HCT116 (cell line): ENCODE measurements around the gene CDH2. TPM values are rescaled to one million over a fixed set of nuclear protein-coding genes. Genes with fewer than 3 reads are reported as not detected.

Experiments used
- ATAC-seq: fragments of 200-7000 bp; cut with Tn5 transposase; 2 replicates; pipeline ENCODE4 v1.9.1; 2020; ENCODE audit warnings: mild to moderate bottlenecking, moderate library complexity
- BruUV-seq: library from RNA; stranded (reverse); fragments of 400-500 nt; replicated peaks from 2 replicates; lab custom pipeline; 2021; lab: Mats Ljungman, UMichigan
- CTCF ChIA-PET: fragments of 300-600 bp; sonication (Branson Sonifier 250); formaldehyde crosslinking; loops from one replicate; lab custom pipeline; 2021; ENCODE audit warnings: antibody characterized with exemption; lab: Charles Lee
- POLR2A ChIA-PET: fragments of 300-600, 350-600 bp; sonication (Branson Sonifier 250); formaldehyde crosslinking; loops from one replicate; lab custom pipeline; 2021; ENCODE audit warnings: antibody characterized with exemption; lab: Charles Lee
- RAD21 ChIA-PET, 2 experiments: fragments of 300-600 bp; sonication (Branson Sonifier 250); formaldehyde crosslinking; loops; one replicate each; lab custom pipeline; 2023; ENCODE audit warnings: low total read pairs in 2 of 2; ENCODE audit not compliant: uncharacterized antibody in 2 of 2, unreplicated experiment in 2 of 2, low non-redundant PET in 1 of 2; lab: Charles Lee
- DNase-seq: peaks from one replicate; pipeline ENCODE4 v3.0.0-alpha.2; 2010; ENCODE audit warnings: low read depth, low spot score
- H2AFZ ChIP-seq: fragments of 200-600 bp; shearing (Covaris generic), sonication (generic); 2 replicates; pipeline ENCODE4 v1.6.1; 2017; ENCODE audit warnings: low read depth, mixed run types, mixed read lengths, antibody characterized with exemption, low read length; ENCODE audit not compliant: poor library complexity, severe bottlenecking
- H3K27ac ChIP-seq: 2 replicates; pipeline ENCODE4 v1.5.1; 2012; ENCODE audit warnings: low read depth, low read length
- H3K27me3 ChIP-seq: fragments of 200-600 bp; sonication (generic); 2 replicates; pipeline ENCODE4 v1.6.1; 2016; ENCODE audit warnings: mixed run types, low read length, mixed read lengths; ENCODE audit not compliant: insufficient read depth
- H3K36me3 ChIP-seq, 2 experiments: fragments of 200-500 bp in 1 of 2; fragments of 200-600 bp in 1 of 2; sonication (Bioruptor generic) in 1 of 2; sonication (generic) in 1 of 2; 2 replicates each; pipeline versions ENCODE4 v1.5.1 to v1.6.1; 2014 to 2016; ENCODE audit warnings: low read length in 2 of 2, inconsistent platforms in 1 of 2, mixed read lengths in 1 of 2, mixed run types in 1 of 2; ENCODE audit not compliant: insufficient read depth in 2 of 2, control insufficient read depth in 1 of 2
- H3K4me1 ChIP-seq, 2 experiments: fragments of 200-600 bp in 1 of 2; sonication (generic) in 1 of 2; 2 replicates each; pipeline versions ENCODE4 v1.5.1 to v1.6.1; 2012 to 2017; ENCODE audit warnings: low read length in 2 of 2, inconsistent platforms in 1 of 2, mild to moderate bottlenecking in 1 of 2, mixed read lengths in 1 of 2, mixed run types in 1 of 2, moderate library complexity in 1 of 2; ENCODE audit not compliant: insufficient read depth in 2 of 2, control insufficient read depth in 1 of 2
- H3K4me2 ChIP-seq: fragments of 200-600 bp; sonication (generic); 2 replicates; pipeline ENCODE4 v1.6.1; 2017; ENCODE audit warnings: mixed run types, low read length, mixed read lengths
- H3K4me3 ChIP-seq, 2 experiments: fragments of 200-600 bp in 1 of 2; sonication (generic) in 1 of 2; replicated peaks in 1 of 2; 2 replicates each; pipeline ENCODE4 v1.5.1; 2011 to 2016; ENCODE audit warnings: low read length in 2 of 2, control low read depth in 1 of 2, low read depth in 1 of 2, mild to moderate bottlenecking in 1 of 2, mixed read lengths in 1 of 2, mixed run types in 1 of 2
- H3K79me2 ChIP-seq: fragments of 200-600 bp; sonication (generic); 2 replicates; pipeline ENCODE4 v1.6.1; 2017; ENCODE audit warnings: mild to moderate bottlenecking, mixed run types, low read length, moderate library complexity, mixed read lengths; ENCODE audit not compliant: insufficient read depth
- H3K9ac ChIP-seq: fragments of 200-600 bp; sonication (generic); 2 replicates; pipeline ENCODE4 v1.6.1; 2016; ENCODE audit warnings: low read length, mixed read lengths
- H3K9me2 ChIP-seq: fragments of 200-600 bp; sonication (generic), shearing (Covaris generic); 2 replicates; pipeline ENCODE4 v1.6.1; 2017; ENCODE audit warnings: mixed run types, mild to moderate bottlenecking, moderate library complexity; ENCODE audit not compliant: insufficient read depth
- H3K9me3 ChIP-seq, 2 experiments: fragments of 200-500 bp in 1 of 2; fragments of 200-600 bp in 1 of 2; sonication (Bioruptor generic) in 1 of 2; sonication (generic) in 1 of 2; 2 replicates each; pipeline ENCODE4 v1.6.1; 2014 to 2017; ENCODE audit warnings: low read length in 2 of 2, mixed read lengths in 2 of 2, inconsistent platforms in 1 of 2, low read depth in 1 of 2, mild to moderate bottlenecking in 1 of 2, mixed run types in 1 of 2, moderate library complexity in 1 of 2; ENCODE audit not compliant: control insufficient read depth in 1 of 2, insufficient read depth in 1 of 2
- H4K20me1 ChIP-seq: fragments of 200-600 bp; sonication (generic), shearing (Covaris generic); 2 replicates; pipeline ENCODE4 v1.6.1; 2017; ENCODE audit warnings: mixed run types, mild to moderate bottlenecking, moderate library complexity; ENCODE audit not compliant: insufficient read depth
- ATF3 ChIP-seq: IDR thresholded peaks from 2 replicates; pipeline ENCODE4 v1.6.1; 2012
- CBX3 ChIP-seq: IDR thresholded peaks from 2 replicates; pipeline ENCODE4 v1.6.1; 2012; ENCODE audit warnings: low read depth
- EGR1 ChIP-seq: IDR thresholded peaks from 2 replicates; pipeline ENCODE4 v1.6.1; 2012; ENCODE audit warnings: low read depth
- ELF1 ChIP-seq: IDR thresholded peaks from 2 replicates; pipeline ENCODE4 v1.6.1; 2012; ENCODE audit warnings: low read depth, borderline replicate concordance
- EZH2 ChIP-seq: fragments of 200-600 bp; sonication (generic); IDR thresholded peaks from 2 replicates; pipeline ENCODE4 v1.6.1; 2017; ENCODE audit warnings: antibody characterized with exemption, mixed run types
- EZH2phosphoT487 ChIP-seq: fragments of 200-600 bp; IDR thresholded peaks from 2 replicates; pipeline ENCODE4 v1.6.1; 2018; ENCODE audit warnings: antibody characterized with exemption, borderline replicate concordance
- FOSL1 ChIP-seq: IDR thresholded peaks from 2 replicates; pipeline ENCODE4 v1.6.1; 2012; ENCODE audit warnings: low read depth
- JUND ChIP-seq: IDR thresholded peaks from 2 replicates; pipeline ENCODE4 v1.6.1; 2012
- MAX ChIP-seq: IDR thresholded peaks from 2 replicates; pipeline ENCODE4 v1.6.1; 2012
- POLR2A ChIP-seq: IDR thresholded peaks from 2 replicates; pipeline ENCODE4 v1.7.0; 2011; ENCODE audit warnings: borderline replicate concordance; ENCODE audit not compliant: insufficient read depth, insufficient read length; ENCODE audit errors: extremely low read depth
- POLR2AphosphoS5 ChIP-seq: IDR thresholded peaks from 2 replicates; pipeline ENCODE4 v1.6.1; 2011; ENCODE audit warnings: mild to moderate bottlenecking, low read depth, low read length, moderate library complexity
- RAD21 ChIP-seq: IDR thresholded peaks from 2 replicates; pipeline ENCODE4 v1.6.1; 2012; ENCODE audit warnings: low read depth, mild to moderate bottlenecking
- REST ChIP-seq: IDR thresholded peaks from 2 replicates; pipeline ENCODE4 v1.6.1; 2012; ENCODE audit warnings: low read depth
- SIN3A ChIP-seq: IDR thresholded peaks from 2 replicates; pipeline ENCODE4 v1.6.1; 2012; ENCODE audit warnings: low read depth
- SP1 ChIP-seq: IDR thresholded peaks from 2 replicates; pipeline ENCODE4 v1.6.1; 2012; ENCODE audit warnings: low read depth
- SRF ChIP-seq: IDR thresholded peaks from 2 replicates; pipeline ENCODE4 v1.6.1; 2012; ENCODE audit warnings: low read depth
- TCF7L2 ChIP-seq: IDR thresholded peaks from 2 replicates; pipeline ENCODE4 v1.7.0; 2011; ENCODE audit warnings: borderline replicate concordance, inconsistent platforms; ENCODE audit not compliant: insufficient read depth, insufficient read length; ENCODE audit errors: extremely low read depth
- ZNF274 ChIP-seq: fragments of 200-500 bp; sonication (Bioruptor generic); IDR thresholded peaks from 2 replicates; pipeline ENCODE4 v1.6.1; 2014; ENCODE audit warnings: mild to moderate bottlenecking, low read depth, low read length, inconsistent platforms
- intact Hi-C: fragments of 100-400 bp; cut with micrococcal nuclease; formaldehyde crosslinking; loops from 2 replicates; pipeline ENCODE4 v1.10.0; 2022
- total RNA-seq: library from RNA; stranded (reverse); gene quantifications from one replicate; pipeline ENCODE4 v1.2.1, GENCODE V29; 2021; ENCODE audit not compliant: unreplicated experiment
- TF ChIP-seq, protein P1 (sequence below): IDR thresholded peaks from 2 replicates; pipeline ENCODE4 v1.6.1; 2011; ENCODE audit warnings: mild to moderate bottlenecking, low read length, moderate library complexity; ENCODE audit not compliant: insufficient replicate concordance; ENCODE audit errors: extremely low read depth
- TF ChIP-seq, protein P2 (sequence below), 3 experiments: fragments of 200-600 bp in 1 of 3; sonication (generic) in 1 of 3; IDR thresholded peaks in 2 of 3; conservative IDR thresholded peaks in 1 of 3; 2 replicates each; pipeline ENCODE4 v1.5.1; 2012 to 2017; ENCODE audit warnings: low read depth in 2 of 3, low read length in 2 of 3, antibody characterized with exemption in 1 of 3, borderline replicate concordance in 1 of 3, control low read depth in 1 of 3, mild to moderate bottlenecking in 1 of 3, mixed read lengths in 1 of 3, mixed run types in 1 of 3, moderate library complexity in 1 of 3; ENCODE audit not compliant: insufficient read depth in 1 of 3

Gene CDH2
- total RNA-seq, 1 experiment from 2014 or later = 0.15 TPM

GRCh38 chr18:28036488-28036887 is 140.4 kb downstream of the CDH2 start:
- H3K9me2 ChIP-seq = no peaks in the 10 kb centered on the region
- H3K27ac ChIP-seq = no peak overlapping the region
- no peaks in the 10 kb centered on the region for H4K20me1 ChIP-seq
- POLR2A ChIA-PET = no interaction called here
- DNase-seq (no peak), ATAC-seq (no peak)
- no TSS peak for BruUV-seq
- intact Hi-C loops = no loop called here
- RAD21 ChIA-PET = no interaction called here
- H3K9me3 ChIP-seq = no peaks in the 10 kb centered on the region
- no peaks in the 10 kb centered on the region for H3K79me2 ChIP-seq
- no peaks in the 10 kb centered on the region for H3K4me1 ChIP-seq
- no peak overlapping the region for H3K4me3 ChIP-seq
- no peak overlapping the region for H2AFZ ChIP-seq
- H3K27me3 ChIP-seq = no peaks in the 10 kb centered on the region
- H3K9ac ChIP-seq = no peak overlapping the region
- H3K4me2 ChIP-seq = no peak overlapping the region
- TF ChIP-seq SRF (no peak), SIN3A (no peak), ELF1 (no peak), RAD21 (no peak), JUND (no peak), TCF7L2 (no peak), ATF3 (no peak), FOSL1 (no peak), REST (no peak), POLR2A (no peak), POLR2AphosphoS5 (no peak), EZH2phosphoT487 (no peak), MAX (no peak), ZNF274 (no peak), EGR1 (no peak), SP1 (no peak), CBX3 (no peak), EZH2 (no peak)
- TF ChIP-seq, protein P1, sequence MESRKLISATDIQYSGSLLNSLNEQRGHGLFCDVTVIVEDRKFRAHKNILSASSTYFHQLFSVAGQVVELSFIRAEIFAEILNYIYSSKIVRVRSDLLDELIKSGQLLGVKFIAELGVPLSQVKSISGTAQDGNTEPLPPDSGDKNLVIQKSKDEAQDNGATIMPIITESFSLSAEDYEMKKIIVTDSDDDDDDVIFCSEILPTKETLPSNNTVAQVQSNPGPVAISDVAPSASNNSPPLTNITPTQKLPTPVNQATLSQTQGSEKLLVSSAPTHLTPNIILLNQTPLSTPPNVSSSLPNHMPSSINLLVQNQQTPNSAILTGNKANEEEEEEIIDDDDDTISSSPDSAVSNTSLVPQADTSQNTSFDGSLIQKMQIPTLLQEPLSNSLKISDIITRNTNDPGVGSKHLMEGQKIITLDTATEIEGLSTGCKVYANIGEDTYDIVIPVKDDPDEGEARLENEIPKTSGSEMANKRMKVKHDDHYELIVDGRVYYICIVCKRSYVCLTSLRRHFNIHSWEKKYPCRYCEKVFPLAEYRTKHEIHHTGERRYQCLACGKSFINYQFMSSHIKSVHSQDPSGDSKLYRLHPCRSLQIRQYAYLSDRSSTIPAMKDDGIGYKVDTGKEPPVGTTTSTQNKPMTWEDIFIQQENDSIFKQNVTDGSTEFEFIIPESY = no peak
- TF ChIP-seq, protein P2, sequence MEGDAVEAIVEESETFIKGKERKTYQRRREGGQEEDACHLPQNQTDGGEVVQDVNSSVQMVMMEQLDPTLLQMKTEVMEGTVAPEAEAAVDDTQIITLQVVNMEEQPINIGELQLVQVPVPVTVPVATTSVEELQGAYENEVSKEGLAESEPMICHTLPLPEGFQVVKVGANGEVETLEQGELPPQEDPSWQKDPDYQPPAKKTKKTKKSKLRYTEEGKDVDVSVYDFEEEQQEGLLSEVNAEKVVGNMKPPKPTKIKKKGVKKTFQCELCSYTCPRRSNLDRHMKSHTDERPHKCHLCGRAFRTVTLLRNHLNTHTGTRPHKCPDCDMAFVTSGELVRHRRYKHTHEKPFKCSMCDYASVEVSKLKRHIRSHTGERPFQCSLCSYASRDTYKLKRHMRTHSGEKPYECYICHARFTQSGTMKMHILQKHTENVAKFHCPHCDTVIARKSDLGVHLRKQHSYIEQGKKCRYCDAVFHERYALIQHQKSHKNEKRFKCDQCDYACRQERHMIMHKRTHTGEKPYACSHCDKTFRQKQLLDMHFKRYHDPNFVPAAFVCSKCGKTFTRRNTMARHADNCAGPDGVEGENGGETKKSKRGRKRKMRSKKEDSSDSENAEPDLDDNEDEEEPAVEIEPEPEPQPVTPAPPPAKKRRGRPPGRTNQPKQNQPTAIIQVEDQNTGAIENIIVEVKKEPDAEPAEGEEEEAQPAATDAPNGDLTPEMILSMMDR (IDR thresholded peaks at IDR 0.05 in 2 of 3, conservative IDR thresholded peaks at IDR 0.05 in 1 of 3; ENCODE audit: borderline replicate concordance in 1 of 3, insufficient read depth in 1 of 3, low read depth in 2 of 3, low read length in 2 of 3) = no peak
- no peaks in the 10 kb centered on the region for H3K36me3 ChIP-seq
- CTCF ChIA-PET = no interaction called here
